GM21723 (cell line): ENCODE data around the gene FADS2.

ENCODE experiments used
- ATAC-seq: cut with Tn5 transposase; IDR thresholded peaks from one replicate; pipeline ENCODE4 v1.9.1; 2021; ENCODE audit warnings: mild to moderate bottlenecking, moderate library complexity; ENCODE audit not compliant: unreplicated experiment

FADS2 gene

DNA sequence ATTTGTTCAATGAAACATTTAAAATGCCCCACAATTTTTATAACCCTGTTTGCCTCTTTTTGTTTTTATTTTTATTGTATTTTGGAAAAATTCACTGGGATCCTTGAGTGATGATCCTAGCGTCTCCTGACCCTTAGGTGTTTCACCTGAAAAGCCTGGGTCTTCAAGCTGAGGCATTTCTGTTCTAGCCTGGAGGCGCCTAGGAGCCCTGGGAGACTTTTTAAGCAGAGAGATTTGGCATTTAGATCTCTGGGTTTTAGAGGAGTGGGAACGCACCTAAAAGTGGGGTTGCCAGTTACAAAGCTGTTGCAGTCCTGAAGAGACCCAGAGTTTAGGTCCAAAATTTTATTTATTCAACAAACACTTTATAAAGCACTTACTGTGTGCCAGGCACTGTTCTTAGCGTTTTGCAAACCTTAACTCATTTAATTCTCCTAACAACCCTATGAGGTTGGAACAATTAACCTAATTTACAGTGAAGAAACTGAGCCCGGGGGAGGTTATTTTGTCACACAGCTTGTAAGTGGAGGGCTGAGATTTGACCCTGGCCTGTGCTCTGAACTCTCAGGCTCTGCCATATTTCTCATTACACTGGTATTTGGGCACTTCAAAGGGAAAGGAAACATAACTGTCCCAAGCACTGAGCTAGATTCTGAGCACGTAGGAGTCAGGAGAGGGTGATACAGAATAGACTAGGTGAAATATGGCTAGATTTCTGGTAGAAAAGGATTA is 10.5 kb upstream of the FADS2 start:
- no peak for ATAC-seq

DNA sequence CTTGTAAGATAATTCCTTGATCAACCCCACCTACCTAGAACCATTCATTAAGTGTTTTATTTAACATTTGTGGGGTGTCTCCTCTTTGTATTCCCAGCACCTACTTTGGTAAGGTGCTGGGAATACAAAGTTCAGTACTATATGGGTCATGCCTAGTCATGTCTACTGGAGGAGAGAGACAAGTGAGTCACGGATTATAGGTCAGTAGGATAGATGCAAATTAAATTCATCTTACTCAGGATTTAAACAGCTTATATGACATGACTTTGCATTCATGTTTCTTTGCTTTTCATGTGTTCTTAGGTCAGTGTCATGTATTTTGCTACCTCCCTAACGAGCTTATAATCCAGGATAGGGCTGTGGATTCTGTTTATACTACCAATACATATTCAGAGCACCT is 7.9 kb upstream of the FADS2 start:
- ATAC-seq: no peak

DNA sequence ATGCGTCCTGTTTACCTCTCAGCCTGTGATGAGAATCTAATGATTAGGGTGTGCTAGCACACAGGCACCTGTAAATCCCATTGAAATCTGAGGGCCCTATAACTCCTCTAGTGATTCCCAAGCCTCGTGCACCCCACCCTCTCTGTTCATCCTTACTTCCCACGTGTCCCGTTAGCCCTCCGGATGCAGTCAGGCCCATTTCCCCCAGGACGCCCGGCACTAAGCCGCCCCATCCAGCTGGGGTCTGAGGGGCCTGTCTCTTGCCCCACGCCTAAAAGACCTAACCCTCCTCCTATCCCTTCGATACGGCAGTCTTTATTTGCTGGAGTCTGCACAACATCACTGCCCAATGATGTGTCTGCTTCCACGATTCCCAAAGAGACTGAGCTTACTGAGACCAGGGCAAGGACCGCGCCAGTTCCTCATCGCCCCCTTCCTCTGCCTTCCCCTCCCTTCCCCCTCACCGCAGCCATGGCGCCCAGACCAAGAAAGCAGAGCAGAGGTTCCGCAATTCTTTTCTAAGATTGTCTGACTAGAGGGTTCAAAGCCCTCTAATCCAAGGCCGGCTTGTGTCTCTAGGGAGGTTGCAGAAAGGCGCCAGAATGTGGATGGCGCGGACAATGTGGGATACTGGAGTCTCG is 1.1 kb upstream of the FADS2 start:
- ATAC-seq: peak; percentile 5

DNA sequence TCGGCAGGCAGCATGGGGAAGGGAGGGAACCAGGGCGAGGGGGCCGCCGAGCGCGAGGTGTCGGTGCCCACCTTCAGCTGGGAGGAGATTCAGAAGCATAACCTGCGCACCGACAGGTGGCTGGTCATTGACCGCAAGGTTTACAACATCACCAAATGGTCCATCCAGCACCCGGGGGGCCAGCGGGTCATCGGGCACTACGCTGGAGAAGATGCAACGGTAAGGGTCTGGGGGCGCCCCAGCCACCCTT is 204 bp downstream of the FADS2 start:
- ATAC-seq: no peak

DNA sequence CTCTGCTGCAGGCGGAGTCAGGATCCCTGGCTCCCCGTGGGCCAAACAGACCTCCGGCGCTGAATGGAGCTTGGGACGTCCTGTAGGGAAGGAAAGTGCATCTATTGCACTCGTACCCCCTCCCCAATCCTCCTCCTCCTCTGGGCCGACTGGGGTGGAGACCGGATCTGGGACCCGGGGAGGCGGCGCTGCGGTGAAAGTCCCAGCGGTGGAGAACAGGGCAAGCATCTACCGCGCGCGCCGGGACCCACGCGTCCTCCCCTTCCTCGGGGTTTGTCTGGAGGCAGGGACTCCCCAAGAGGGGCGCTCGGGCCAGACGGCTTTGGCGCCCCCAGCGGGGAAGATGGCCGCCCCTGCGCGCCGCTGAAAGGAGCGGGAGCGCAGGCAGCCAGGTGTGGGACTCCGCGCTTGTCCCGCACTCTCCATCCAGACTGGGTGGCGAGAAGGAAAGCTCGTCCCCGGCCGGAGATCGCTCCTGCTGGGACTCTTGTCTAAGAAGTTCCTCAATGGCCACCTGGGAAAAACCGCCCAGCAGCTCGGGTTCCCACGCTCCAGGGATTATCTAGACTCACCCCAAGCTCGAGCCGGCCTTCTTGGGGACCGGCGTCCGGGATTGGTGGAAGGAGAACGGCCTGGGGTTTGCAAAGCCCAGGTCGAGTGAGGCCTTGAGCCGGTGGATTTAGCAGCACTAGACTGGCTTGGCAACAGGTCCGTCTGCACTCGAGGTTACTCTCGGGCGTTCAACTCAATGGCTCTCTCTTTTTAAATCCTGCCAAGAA is 718 bp downstream of the FADS2 start:
- no peak for ATAC-seq

DNA sequence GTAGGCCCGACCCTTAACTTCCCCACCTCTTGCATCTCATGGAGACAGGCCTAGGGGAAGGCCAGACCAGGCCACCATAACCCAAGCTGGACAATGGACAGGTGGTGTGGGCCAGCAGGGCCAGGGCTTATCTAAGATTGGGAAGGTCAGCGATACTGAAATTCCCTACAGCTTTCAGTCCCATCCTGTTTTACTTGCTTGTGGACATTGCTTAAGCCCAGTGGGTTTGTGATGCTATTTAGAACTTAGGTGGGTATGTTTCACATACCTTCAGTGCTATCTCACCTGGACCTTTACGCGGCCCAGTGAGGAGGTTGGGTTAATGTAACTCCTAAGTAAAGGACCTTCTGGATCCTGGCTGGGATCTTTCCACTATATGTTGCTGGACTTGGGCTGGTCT is 1.7 kb downstream of the FADS2 start:
- no peak for ATAC-seq

DNA sequence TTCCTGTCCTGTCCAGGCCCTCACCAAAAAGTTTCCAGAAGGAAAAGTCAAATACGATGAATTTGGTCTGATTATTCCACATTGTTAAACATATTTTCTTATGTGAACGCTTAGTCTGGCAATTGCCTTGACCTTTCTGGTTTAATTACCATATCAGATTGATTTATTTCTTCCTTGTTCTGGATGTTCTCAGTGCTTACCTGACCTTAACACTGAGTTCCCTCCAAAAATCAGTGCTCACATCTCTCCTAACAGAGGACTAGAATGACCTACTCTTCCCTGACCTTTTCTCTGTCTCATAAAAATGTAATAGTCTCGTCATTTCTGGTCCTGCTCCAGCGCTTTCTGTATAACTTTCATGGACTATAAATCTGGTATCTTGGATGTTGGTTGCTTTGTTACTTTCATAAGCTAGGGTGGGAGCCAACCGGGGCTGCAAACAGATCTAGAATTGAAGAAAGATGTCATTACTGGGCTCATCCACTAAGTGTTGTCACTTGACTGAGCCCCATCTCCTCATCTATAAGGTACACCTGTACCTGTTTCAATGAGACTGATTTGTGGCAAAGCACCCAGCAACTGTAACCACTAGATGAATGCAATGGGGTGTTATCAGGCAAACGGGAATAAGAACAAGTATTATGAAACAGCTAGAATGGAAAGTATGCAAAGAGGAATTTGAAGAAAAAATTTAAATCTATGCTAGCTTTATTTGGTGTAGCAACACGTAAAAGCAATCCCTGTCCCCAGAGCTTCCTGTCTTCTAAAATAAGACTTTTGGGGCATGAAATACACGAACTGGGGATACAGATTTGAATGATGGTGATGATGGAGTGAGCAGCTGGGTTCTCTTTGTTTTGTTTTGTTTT is 2.4 kb downstream of the FADS2 start:
- no peak for ATAC-seq

DNA sequence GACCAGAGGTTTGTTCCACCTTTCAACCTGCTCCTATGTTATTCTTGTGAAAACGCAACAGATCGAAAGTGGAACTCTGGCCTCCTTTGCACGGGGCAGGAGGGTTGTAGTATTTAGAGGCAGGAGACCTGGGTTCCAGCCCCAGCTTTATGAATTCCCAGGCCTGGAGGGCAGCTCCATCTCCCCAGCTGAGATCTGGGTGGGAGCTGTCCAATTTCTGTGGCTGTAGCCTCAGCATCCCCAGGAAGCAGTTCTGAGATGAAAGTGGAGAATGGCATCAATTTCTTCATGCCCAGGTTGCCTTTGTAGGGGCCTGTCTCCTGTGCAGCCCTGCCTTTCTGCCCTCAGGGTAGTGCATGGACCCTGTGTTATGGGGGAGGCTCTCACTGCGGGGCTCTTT is 4.1 kb downstream of the FADS2 start:
- ATAC-seq: no peak

DNA sequence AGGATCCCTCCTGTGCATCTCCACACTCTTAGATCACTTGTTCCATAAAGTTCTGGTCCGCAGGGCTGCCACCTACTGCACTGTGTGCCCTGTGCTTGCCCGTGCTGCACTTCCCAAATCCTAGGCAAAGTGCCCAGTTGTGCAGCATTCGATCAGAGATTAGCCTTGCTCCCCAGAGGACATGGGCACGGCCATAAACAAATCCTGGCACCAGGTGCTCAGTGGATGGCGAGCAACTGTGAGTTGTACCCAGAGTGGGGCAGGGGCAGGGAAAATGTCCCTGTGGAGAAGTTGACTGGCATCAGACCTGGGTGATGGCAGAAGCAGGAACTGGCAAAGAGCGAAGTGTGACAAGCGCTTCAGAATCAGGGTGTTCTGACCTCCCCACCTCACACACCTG is 4.7 kb downstream of the FADS2 start:
- ATAC-seq: no peak

DNA sequence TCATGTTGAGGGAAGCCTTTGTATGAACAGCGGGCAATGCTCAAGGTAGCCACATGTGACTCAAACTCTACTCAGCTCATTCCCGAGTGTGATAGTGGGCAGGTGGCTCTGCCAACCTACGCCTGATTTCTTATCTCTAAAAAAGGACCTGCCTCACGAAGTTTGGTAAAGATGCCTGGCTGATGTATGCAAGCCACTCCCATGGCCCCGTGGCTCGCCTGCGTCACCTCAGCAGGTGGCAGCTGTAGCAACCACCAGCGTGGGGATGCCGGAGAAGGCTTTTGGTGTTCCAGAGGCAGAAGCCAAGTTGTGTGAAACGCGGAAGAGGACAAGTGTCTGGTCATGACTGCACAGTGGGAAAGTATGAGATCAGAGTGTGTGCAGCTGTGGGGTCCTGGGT is 5.4 kb downstream of the FADS2 start:
- no peak for ATAC-seq

DNA sequence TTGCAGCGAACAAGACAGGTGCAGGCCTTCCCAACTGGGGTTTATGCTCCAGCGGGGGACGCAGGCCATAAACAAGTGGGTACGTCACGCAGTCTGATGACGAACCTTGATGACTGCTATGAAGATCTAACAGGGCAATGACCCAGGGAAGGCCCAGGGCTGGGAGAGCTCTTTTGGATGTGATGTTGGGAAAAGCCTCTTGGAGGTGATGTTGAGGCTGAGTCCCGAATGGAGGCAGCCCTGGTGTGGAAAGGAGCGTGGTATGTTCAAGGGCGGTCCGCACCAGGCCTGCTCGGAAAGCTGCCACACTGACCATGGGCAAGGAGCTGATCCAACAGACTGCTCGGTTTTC is 5.8 kb downstream of the FADS2 start:
- ATAC-seq: no peak

DNA sequence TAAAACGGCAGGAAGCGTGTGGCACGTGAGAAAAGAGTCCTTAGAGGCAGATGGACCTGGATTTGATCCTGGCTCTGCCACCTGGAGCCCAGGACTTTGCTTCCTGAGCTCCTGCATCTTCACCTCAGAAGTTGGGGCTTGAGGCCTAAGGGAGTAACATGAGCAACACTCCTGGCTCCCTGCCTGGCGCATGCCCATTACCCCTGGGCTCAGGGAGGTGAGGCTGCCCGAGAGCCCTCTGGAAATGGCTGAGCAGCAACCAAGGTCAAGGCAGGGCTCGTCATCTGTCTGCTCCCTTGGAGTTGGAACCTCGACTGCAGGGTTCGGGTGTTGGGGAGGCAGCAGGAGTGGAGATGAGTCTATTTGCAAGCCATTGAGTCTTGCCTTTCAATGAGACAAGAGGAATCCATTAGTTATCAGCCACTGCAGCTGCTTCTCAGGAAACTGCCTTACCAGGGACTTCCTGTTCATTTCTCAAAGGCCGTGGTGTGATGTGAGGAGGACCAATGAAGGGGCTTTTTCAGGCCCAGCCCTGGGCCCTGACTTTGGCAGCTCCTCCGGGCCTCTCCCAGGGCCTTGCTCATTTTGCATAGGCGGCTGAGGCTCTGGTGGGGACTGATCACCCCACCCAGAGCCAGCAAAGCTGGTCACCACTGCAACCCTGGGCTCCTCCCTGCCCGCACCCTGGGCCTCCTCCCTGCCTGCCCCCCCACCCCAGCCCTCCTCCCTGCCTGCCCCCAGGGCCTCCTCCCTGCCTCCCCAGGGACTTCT is 6.4 kb downstream of the FADS2 start:
- ATAC-seq: peak; percentile 89

DNA sequence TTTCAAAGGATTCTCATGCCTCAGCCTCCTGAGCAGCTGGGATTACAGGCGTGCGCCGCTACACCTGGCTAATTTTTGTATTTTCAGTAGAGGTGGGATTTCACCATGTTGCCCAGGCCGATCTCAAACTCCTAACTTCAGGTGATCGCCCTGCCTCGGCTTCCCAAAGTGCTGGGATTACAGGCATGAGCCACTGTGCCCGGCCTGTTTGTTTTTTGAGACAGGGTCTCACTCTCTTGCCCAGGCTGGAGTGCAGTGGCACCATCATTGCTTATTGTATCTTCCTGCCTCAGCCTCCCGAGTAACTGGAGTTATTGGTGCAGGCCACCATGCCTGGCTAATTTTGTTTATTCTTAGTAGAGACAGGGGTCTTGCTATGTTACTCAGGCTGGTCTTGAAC is 8.1 kb downstream of the FADS2 start:
- no peak for ATAC-seq

DNA sequence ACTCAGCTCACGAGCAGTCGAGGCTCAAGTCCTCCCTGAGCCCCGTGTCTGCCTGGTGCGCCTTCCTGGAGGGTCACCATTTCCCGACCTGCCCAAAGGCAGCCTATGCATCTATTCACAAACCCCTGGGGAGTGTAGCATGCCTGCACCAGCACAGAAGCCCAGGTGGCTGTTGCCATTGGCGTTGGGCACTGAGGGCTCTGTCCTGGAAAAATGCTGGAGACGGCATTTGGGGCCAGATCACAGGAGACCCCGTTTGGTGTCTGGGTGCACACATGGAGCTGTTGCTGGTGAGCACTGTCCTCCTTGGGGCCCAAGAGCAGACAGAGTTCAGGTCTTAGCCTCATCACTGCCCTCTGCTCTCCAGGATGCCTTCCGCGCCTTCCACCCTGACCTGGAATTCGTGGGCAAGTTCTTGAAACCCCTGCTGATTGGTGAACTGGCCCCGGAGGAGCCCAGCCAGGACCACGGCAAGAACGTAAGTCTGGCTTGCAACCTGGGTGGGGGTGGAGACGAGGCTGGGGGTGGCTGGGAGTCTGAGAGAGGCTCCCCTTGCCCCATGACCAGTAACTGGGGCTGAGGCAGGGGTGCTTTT is 9.4 kb downstream of the FADS2 start:
- ATAC-seq: no peak

DNA sequence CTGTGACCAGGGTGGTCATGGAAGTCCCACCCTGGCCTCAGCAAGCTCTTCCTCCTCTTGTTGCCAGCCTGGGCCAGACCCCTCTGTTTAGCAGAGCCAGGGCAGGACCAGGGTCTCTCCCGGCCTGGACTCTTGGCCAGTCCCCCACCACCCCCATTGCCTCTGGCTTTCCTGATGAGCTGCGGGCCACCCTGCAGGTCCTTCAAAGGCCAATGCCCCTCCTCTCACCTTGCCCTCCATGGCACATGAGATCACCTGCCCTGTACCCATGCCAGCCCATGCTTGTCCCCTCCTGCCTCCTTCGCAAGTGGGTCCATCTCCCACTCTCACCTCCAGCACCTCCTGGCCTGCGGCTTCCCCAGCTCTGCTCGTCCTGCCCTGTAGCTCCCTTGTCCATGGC is 10.4 kb downstream of the FADS2 start:
- no peak for ATAC-seq

DNA sequence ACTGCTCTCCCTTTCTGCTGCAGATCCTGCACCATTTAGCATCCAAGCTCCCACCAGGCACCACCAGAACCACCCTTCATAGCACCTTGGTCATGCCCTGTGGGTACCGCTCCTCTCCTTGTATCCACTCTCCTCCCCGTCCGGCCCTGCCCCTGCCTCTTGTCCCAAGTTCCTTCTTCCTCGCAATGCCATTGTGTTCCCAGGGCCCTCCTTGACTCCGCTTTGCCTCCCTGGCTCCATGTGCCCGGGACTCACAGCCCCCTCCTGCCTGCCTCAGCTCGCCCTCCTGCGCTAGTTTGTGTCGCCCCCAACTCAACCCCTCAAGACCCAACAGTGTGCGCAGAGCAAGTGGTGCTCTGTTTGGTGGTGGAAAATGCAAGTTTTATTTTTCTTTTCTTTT is 10.8 kb downstream of the FADS2 start:
- ATAC-seq: no peak

DNA sequence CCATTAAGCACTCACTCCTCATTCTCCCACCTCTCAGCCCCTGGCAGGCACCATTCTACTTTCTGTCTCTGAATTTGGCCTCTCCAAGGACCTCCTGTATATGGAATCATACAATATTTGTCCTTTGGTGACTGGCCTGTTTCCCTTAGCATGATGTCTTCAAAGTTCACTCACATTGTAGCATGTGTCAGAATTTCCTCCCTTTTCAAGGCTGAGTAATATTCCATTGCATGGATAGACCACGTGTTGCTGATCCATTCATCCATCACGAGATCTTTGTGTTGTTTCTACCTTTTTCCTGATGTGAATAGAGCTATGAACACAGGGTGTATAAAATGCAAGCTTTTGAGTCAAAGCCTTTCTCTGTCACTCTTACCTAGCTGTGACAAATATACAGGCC is 11.6 kb downstream of the FADS2 start:
- no peak for ATAC-seq

DNA sequence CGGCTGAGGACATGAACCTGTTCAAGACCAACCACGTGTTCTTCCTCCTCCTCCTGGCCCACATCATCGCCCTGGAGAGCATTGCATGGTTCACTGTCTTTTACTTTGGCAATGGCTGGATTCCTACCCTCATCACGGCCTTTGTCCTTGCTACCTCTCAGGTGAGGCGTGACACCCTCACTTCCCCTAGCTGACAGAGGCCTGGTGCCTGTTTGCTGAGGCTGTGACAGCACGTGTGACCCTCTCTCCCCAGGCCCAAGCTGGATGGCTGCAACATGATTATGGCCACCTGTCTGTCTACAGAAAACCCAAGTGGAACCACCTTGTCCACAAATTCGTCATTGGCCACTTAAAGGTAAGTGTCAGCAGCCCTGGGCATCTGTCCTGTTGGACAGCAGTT is 12.3 kb downstream of the FADS2 start:
- no peak for ATAC-seq

DNA sequence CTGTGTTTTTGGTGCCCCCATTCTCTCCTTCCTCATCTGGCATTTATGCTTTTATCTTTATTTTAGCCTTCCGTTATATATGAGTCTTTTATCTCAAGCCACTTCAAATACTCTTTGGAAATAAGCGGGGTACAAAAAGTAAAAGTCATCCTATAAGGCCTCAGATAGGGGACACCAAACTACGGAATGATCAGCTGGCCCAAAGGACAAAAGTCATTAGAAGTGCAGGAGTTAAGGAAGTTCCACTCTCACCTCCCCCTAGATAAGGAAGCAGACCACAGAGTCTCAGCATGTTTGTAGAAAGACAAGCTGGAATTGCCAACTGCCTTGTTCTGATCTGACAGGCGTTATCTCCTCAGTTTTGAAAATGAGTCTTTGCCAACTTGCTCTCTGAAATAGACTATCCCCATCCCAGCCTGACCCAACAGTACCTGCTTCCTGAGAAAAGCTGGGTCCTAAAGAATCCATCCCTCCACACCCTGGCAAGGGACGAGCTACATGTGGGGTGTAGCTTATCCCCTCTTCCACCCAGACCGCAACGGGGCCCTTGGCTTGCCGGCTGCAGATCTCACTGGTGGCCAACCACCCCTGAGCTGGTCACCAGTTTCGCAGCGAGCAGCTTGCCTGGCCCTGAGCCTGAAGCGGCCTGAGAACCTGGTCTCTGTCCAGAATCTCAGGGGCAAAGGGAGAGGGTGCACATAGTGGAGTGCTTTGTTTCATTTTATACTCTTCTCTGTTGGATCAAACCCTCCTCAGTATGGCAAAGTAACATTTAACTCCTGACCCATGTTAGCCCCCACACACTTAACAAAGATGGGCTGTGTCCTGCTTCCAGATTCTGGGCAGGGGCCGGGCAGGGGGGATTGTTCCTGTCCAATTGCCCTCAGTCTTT is 13.8 kb downstream of the FADS2 start:
- no peak for ATAC-seq

DNA sequence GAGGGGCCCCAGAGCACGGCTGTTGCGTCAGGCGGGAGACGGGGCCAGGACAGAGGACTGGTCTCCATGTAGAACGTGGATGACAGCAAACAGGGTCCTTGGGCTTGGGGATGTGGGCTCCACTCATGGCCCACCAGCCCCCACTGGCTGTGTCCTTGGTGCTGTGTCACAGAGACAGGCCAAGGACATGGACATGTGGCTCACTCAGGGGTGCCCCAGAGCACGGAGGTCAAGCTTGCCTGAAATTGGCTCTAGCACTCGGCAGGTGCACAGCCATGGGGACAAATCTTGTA is 14.4 kb downstream of the FADS2 start:
- no peak for ATAC-seq
